AG20443 (cell line): Measurements from ENCODE around the gene COX4I1.
A peak's percentile ranks its signal among the peaks of the same experiment; 100 is the strongest.

Experiments used
- DNase-seq: peaks from one replicate; pipeline ENCODE4 v3.0.0; 2012; ENCODE audit warnings: low spot score, mixed read lengths

Gene COX4I1

GRCh38 chr16:85799497-85800320 lies at the start of gene COX4I1, which contains the start of gene EMC8:
Gene COX4I1, plus strand, starts transcription at chr16:85799695. Its CDS starts 1,511 bp downstream, at chr16:85801206.
Gene EMC8, minus strand, starts transcription at chr16:85799544. Its CDS starts 249 bp downstream, at chr16:85799295.
- DNase-seq = peak; percentile 98

- DNase-seq = no peak
These were observed 49.7 kb upstream of the COX4I1 start for GRCh38 chr16:85749771-85750145.

GRCh38 chr16:85750146-85750826 lies 49.2 kb upstream of the COX4I1 start:
- DNase-seq = peak; percentile 46

GRCh38 chr16:85750827-85751697 lies 48.4 kb upstream of the COX4I1 start, which contains the start of gene C16orf74:
Gene C16orf74, minus strand, starts transcription at chr16:85751096. Its CDS starts 15,879 bp downstream, at chr16:85735217.
- peak; percentile 96 for DNase-seq

- DNase-seq = no peak
These were observed 47.6 kb upstream of the COX4I1 start for GRCh38 chr16:85751698-85752501.

- no peak for DNase-seq
These were observed 46.7 kb upstream of the COX4I1 start for GRCh38 chr16:85752511-85753420.

GRCh38 chr16:85753559-85753958 lies 45.9 kb upstream of the COX4I1 start:
- no peak for DNase-seq

GRCh38 chr16:85753976-85754375 lies 45.5 kb upstream of the COX4I1 start:
- no peak for DNase-seq

- no peak for DNase-seq
These were observed 45.1 kb upstream of the COX4I1 start for GRCh38 chr16:85754413-85754812.

GRCh38 chr16:85755929-85756768 lies 43.3 kb upstream of the COX4I1 start:
- no peak for DNase-seq

- no peak for DNase-seq
These were observed 42.1 kb upstream of the COX4I1 start for GRCh38 chr16:85757341-85757822.

- no peak for DNase-seq
These were observed 40.4 kb upstream of the COX4I1 start for GRCh38 chr16:85759136-85759535.

- no peak for DNase-seq
These were observed 39.7 kb upstream of the COX4I1 start for GRCh38 chr16:85759631-85760419.

- DNase-seq = no peak
These were observed 37.6 kb upstream of the COX4I1 start for GRCh38 chr16:85761861-85762260.

- DNase-seq = no peak
These were observed 36.5 kb upstream of the COX4I1 start for GRCh38 chr16:85762970-85763369.

GRCh38 chr16:85763616-85764015 lies 35.9 kb upstream of the COX4I1 start:
- DNase-seq = no peak

- no peak for DNase-seq
These were observed 34.3 kb upstream of the COX4I1 start for GRCh38 chr16:85765211-85765610.

GRCh38 chr16:85765767-85766166 lies 33.7 kb upstream of the COX4I1 start:
- no peak for DNase-seq
